IPS DF 4.7 (cell line): ENCODE data around the gene ZNF775.

Experiments used
- DNase-seq: peaks from one replicate; pipeline ENCODE4 v3.0.0-alpha.2; 2013; ENCODE audit warnings: low spot score; ENCODE audit errors: extremely low read depth

Gene ZNF775

GRCh38 chr7:150412016-150412415 lies 32.9 kb downstream of the ZNF775 start:
- DNase-seq: no peak

- no peak for DNase-seq
These were observed 33.7 kb downstream of the ZNF775 start for GRCh38 chr7:150412518-150413488.

GRCh38 chr7:150413640-150414081 lies 34.5 kb downstream of the ZNF775 start:
- no peak for DNase-seq

GRCh38 chr7:150415161-150416153 lies 36.3 kb downstream of the ZNF775 start:
- DNase-seq: no peak

GRCh38 chr7:150417239-150417638 lies 38.1 kb downstream of the ZNF775 start:
- DNase-seq: no peak

- no peak for DNase-seq
These were observed 38.7 kb downstream of the ZNF775 start for GRCh38 chr7:150417863-150418262.

GRCh38 chr7:150420242-150420641 lies 41.1 kb downstream of the ZNF775 start:
- no peak for DNase-seq

- DNase-seq: no peak
These were observed 42.0 kb downstream of the ZNF775 start for GRCh38 chr7:150420987-150421674.

GRCh38 chr7:150421831-150422230 lies 42.7 kb downstream of the ZNF775 start:
- DNase-seq: no peak

GRCh38 chr7:150425670-150426069 lies 46.5 kb downstream of the ZNF775 start:
- DNase-seq: no peak

GRCh38 chr7:150428671-150429451 lies 49.7 kb downstream of the ZNF775 start:
- DNase-seq: no peak

GRCh38 chr7:150429699-150430098 lies 50.6 kb downstream of the ZNF775 start:
- DNase-seq: no peak

- DNase-seq: no peak
These were observed 51.4 kb downstream of the ZNF775 start for GRCh38 chr7:150430465-150431085.

GRCh38 chr7:150431839-150432658 lies 52.9 kb downstream of the ZNF775 start:
- no peak for DNase-seq

GRCh38 chr7:150432915-150433892 lies 54.1 kb downstream of the ZNF775 start:
- no peak for DNase-seq

- DNase-seq: no peak
These were observed 55.1 kb downstream of the ZNF775 start for GRCh38 chr7:150434240-150434639.

GRCh38 chr7:150435047-150435389 lies 55.9 kb downstream of the ZNF775 start:
- DNase-seq: no peak
